Endodermal cell (in vitro differentiated cells): ENCODE results near the gene TRMO. TPM values are rescaled to one million over a fixed set of nuclear protein-coding genes. Genes with fewer than 3 reads are reported as not detected.
"Not testable (repeated sequence)": the region's sequence is repeated elsewhere in the genome, so short reads cannot be mapped to it uniquely, and the experiment has no call there.

Source experiments
- DNase-seq: peaks from one replicate; pipeline ENCODE4 v3.0.0-alpha.2; 2017
- H3K27ac ChIP-seq: 2 replicates; pipeline ENCODE4 v1.5.1; 2013; ENCODE audit warnings: mild to moderate bottlenecking, low read depth, low read length, moderate library complexity
- H3K27me3 ChIP-seq: 2 replicates; pipeline ENCODE4 v1.6.1; 2013; ENCODE audit warnings: mild to moderate bottlenecking, low read length, moderate library complexity; ENCODE audit not compliant: insufficient read depth, control insufficient read depth, poor library complexity, severe bottlenecking
- H3K36me3 ChIP-seq: 2 replicates; pipeline ENCODE4 v1.7.0; 2013; ENCODE audit warnings: mild to moderate bottlenecking, low read length, moderate library complexity; ENCODE audit not compliant: control insufficient read depth, insufficient read depth
- H3K4me1 ChIP-seq: one replicate; pipeline ENCODE4 v1.7.0; 2013; ENCODE audit warnings: low read length; ENCODE audit not compliant: control insufficient read depth, insufficient read depth
- H3K4me3 ChIP-seq: 2 replicates; pipeline ENCODE4 v1.5.1; 2013; ENCODE audit warnings: mild to moderate bottlenecking, low read length, moderate library complexity
- H3K9ac ChIP-seq: 2 replicates; pipeline ENCODE4 v1.6.1; 2013; ENCODE audit warnings: mild to moderate bottlenecking, low read length, moderate library complexity; ENCODE audit not compliant: poor library complexity, severe bottlenecking; ENCODE audit errors: extremely low read depth
- H3K9me3 ChIP-seq: 2 replicates; pipeline ENCODE4 v1.6.1; 2013; ENCODE audit warnings: mild to moderate bottlenecking, low read length, moderate library complexity; ENCODE audit not compliant: control insufficient read depth
- H3K27ac Mint-ChIP-seq: 2 replicates; pipeline ENCODE4 v1.8.0; 2020; ENCODE audit warnings: mixed read lengths
- H3K27me3 Mint-ChIP-seq: 2 replicates; pipeline ENCODE4 v1.8.0; 2021; ENCODE audit warnings: mild to moderate bottlenecking, mixed read lengths; ENCODE audit not compliant: insufficient read depth
- H3K36me3 Mint-ChIP-seq: 2 replicates; pipeline ENCODE4 v1.8.0; 2020; ENCODE audit warnings: low read depth, mixed read lengths
- H3K4me1 Mint-ChIP-seq: 2 replicates; pipeline ENCODE4 v1.8.0; 2020; ENCODE audit warnings: mixed read lengths
- H3K4me3 Mint-ChIP-seq: 2 replicates; pipeline ENCODE4 v1.8.0; 2020; ENCODE audit warnings: mild to moderate bottlenecking, moderate library complexity, mixed read lengths
- H3K9me3 Mint-ChIP-seq: 2 replicates; pipeline ENCODE4 v1.8.0; 2020; ENCODE audit warnings: mild to moderate bottlenecking, mixed read lengths
- CTCF ChIP-seq: fragments of 200-600 bp; sonication (generic); conservative IDR thresholded peaks from 2 replicates; pipeline ENCODE4 v1.5.0; 2021; ENCODE audit warnings: antibody characterized with exemption, mild to moderate bottlenecking
- WGBS, 2 experiments: methylation state at CpG; one replicate each; pipeline versions ENCODE4 v1.1.5 to v1.1.7; 2013; ENCODE audit warnings: missing lambda C conversion rate in 2 of 2, mixed read lengths in 1 of 2; ENCODE audit not compliant: insufficient coverage in 1 of 2, insufficient read length in 1 of 2; 5-methylcytosine and 5-hydroxymethylcytosine counted together
- total RNA-seq, 2 donors: library from RNA; stranded (reverse); fragmentation: NEBNext Ultra II Directional in 1 of 2; extraction: Animal tissue kit (Norgen Biotek cat#: 25700) in 1 of 2; gene quantifications; 2 replicates in 1 of 2; 3 replicates in 1 of 2; pipeline ENCODE4 v1.2.1, GENCODE V29; 2021

Gene TRMO
- total RNA-seq, 2 donors from 2014 or later, result 4.9 to 7.2 TPM

- H3K36me3 Mint-ChIP-seq, result no peaks in the 10 kb centered on the region
- Histone ChIP-seq H3K9ac (no peak overlapping the region), H3K27me3 (peaks cover 44% of the 10 kb centered on the region), H3K9me3 (no peaks in the 10 kb centered on the region), H3K27ac (no peak overlapping the region), H3K4me1 (no peaks in the 10 kb centered on the region), H3K4me3 (no peak overlapping the region), H3K36me3 (no peaks in the 10 kb centered on the region)
- no peak overlapping the region for H3K4me3 Mint-ChIP-seq
- TF ChIP-seq CTCF, result no peak
- H3K27me3 Mint-ChIP-seq, result peaks cover 66% of the 10 kb centered on the region
- H3K4me1 Mint-ChIP-seq, result no peaks in the 10 kb centered on the region
- H3K27ac Mint-ChIP-seq, result no peak overlapping the region
- WGBS, 2 experiments, result 87 to 90% methylated on average over 3 to 5 of the region's 5 CpGs
- no peaks in the 10 kb centered on the region for H3K9me3 Mint-ChIP-seq
- no peak for DNase-seq
Measured at GRCh38 chr9:97962575-97962974, 40.3 kb upstream of the TRMO start.

- TF ChIP-seq CTCF, result no peak
- Mint-ChIP-seq H3K27ac (no peak overlapping the region), H3K36me3 (no peaks in the 10 kb centered on the region), H3K27me3 (peaks cover 61% of the 10 kb centered on the region), H3K4me3 (no peak overlapping the region), H3K9me3 (no peaks in the 10 kb centered on the region), H3K4me1 (no peaks in the 10 kb centered on the region)
- Histone ChIP-seq H3K9ac (no peak overlapping the region), H3K9me3 (no peaks in the 10 kb centered on the region), H3K4me3 (no peak overlapping the region), H3K4me1 (no peaks in the 10 kb centered on the region), H3K27me3 (peaks cover 40% of the 10 kb centered on the region), H3K27ac (no peak overlapping the region), H3K36me3 (no peaks in the 10 kb centered on the region)
- no peak for DNase-seq
- 82 to 89% methylated on average over 4 of the region's 4 CpGs for WGBS, 2 experiments
Measured at GRCh38 chr9:97962136-97962535, 39.8 kb upstream of the TRMO start.

- TF ChIP-seq CTCF, result no peak
- no peaks in the 10 kb centered on the region for H3K36me3 ChIP-seq
- H3K9me3 ChIP-seq, result no peaks in the 10 kb centered on the region
- Mint-ChIP-seq H3K4me3 (no peak overlapping the region), H3K27ac (no peak overlapping the region), H3K4me1 (peaks cover 5% of the 10 kb centered on the region), H3K9me3 (no peaks in the 10 kb centered on the region), H3K27me3 (peaks cover 63% of the 10 kb centered on the region), H3K36me3 (no peaks in the 10 kb centered on the region)
- peaks cover 37% of the 10 kb centered on the region for H3K27me3 ChIP-seq
- H3K4me1 ChIP-seq, result no peaks in the 10 kb centered on the region
- WGBS, 2 experiments, result 100% methylated on average over 2 of the region's 2 CpGs; no CpG with 5 or more reads in 1 of the 2 experiments
- H3K27ac ChIP-seq, result no peak overlapping the region
- no peak for DNase-seq
- no peak overlapping the region for H3K4me3 ChIP-seq
- no peak overlapping the region for H3K9ac ChIP-seq
Measured at GRCh38 chr9:97961361-97961760, 39.1 kb upstream of the TRMO start.

- H3K36me3 ChIP-seq, H3K9me3 Mint-ChIP-seq, H3K9me3 ChIP-seq, H3K36me3 Mint-ChIP-seq, H3K27ac ChIP-seq, H3K4me3 ChIP-seq, H3K4me1 ChIP-seq, H3K27ac Mint-ChIP-seq, DNase-seq, H3K9ac ChIP-seq, H3K4me1 Mint-ChIP-seq, H3K4me3 Mint-ChIP-seq: not testable (repeated sequence)
- peaks cover 34% of the 10 kb centered on the region for H3K27me3 ChIP-seq
- 88 to 89% methylated on average over 5 to 9 of the region's 9 CpGs for WGBS, 2 experiments
- H3K27me3 Mint-ChIP-seq, result peaks cover 61% of the 10 kb centered on the region
Measured at GRCh38 chr9:97960678-97961328, 38.5 kb upstream of the TRMO start.
